ENCODE data around the gene SPAST. TPM values are rescaled to one million over a fixed set of nuclear protein-coding genes. Genes with fewer than 3 reads are reported as not detected.
"Not testable (repeated sequence)": the region's sequence is repeated elsewhere in the genome, so short reads cannot be mapped to it uniquely, and the experiment has no call there.

SPAST gene
- total RNA-seq, 1 donor from 2014 or later = 44.5 TPM

- Mint-ChIP-seq H3K4me1 (ENCODE audit: low read depth, unreplicated experiment) (no peaks in the 10 kb centered on the region), H3K9me3 (ENCODE audit: unreplicated experiment) (no peaks in the 10 kb centered on the region), H3K27me3 (ENCODE audit: unreplicated experiment) (peaks cover 2% of the 10 kb centered on the region), H3K36me3 (ENCODE audit: unreplicated experiment) (no peaks in the 10 kb centered on the region), H3K4me3 (ENCODE audit: unreplicated experiment) (no peak overlapping the region), H3K27ac (ENCODE audit: unreplicated experiment) (no peak overlapping the region)
- no peak for TF ChIP-seq CTCF (IDR thresholded peaks at IDR 0.05; ENCODE audit: partially characterized antibody, unreplicated experiment)
- no peak for DNase-seq
Observed at GRCh38 chr2:32128636-32129035, 65.3 kb downstream of the SPAST start.

GRCh38 chr2:32129086-32129485, 65.7 kb downstream of the SPAST start:
- Mint-ChIP-seq H3K4me3 (ENCODE audit: unreplicated experiment) (no peak overlapping the region), H3K4me1 (ENCODE audit: low read depth, unreplicated experiment) (no peaks in the 10 kb centered on the region), H3K36me3 (ENCODE audit: unreplicated experiment) (no peaks in the 10 kb centered on the region), H3K27ac (ENCODE audit: unreplicated experiment) (no peak overlapping the region), H3K27me3 (ENCODE audit: unreplicated experiment) (peaks cover 2% of the 10 kb centered on the region), H3K9me3 (ENCODE audit: unreplicated experiment) (no peaks in the 10 kb centered on the region)
- DNase-seq = no peak
- TF ChIP-seq CTCF (IDR thresholded peaks at IDR 0.05; ENCODE audit: partially characterized antibody, unreplicated experiment) = no peak

- H3K36me3 Mint-ChIP-seq (ENCODE audit: unreplicated experiment) = no peaks in the 10 kb centered on the region
Observed at GRCh38 chr2:32135409-32135808, 72.1 kb downstream of the SPAST start.

GRCh38 chr2:32136097-32136496, 72.7 kb downstream of the SPAST start:
- Mint-ChIP-seq H3K27me3 (ENCODE audit: unreplicated experiment) (peaks cover 2% of the 10 kb centered on the region), H3K27ac (ENCODE audit: unreplicated experiment) (no peak overlapping the region), H3K9me3 (ENCODE audit: unreplicated experiment) (no peaks in the 10 kb centered on the region), H3K4me3 (ENCODE audit: unreplicated experiment) (no peak overlapping the region), H3K4me1 (ENCODE audit: low read depth, unreplicated experiment) (no peaks in the 10 kb centered on the region), H3K36me3 (ENCODE audit: unreplicated experiment) (no peaks in the 10 kb centered on the region)
- TF ChIP-seq CTCF (IDR thresholded peaks at IDR 0.05; ENCODE audit: partially characterized antibody, unreplicated experiment) = no peak
- DNase-seq = no peak

More at GRCh38 chr2:32135409-32135808, 72.1 kb downstream of the SPAST start:
- Mint-ChIP-seq H3K4me3 (ENCODE audit: unreplicated experiment) (no peak overlapping the region), H3K9me3 (ENCODE audit: unreplicated experiment) (no peaks in the 10 kb centered on the region), H3K27ac (ENCODE audit: unreplicated experiment) (no peak overlapping the region), H3K4me1 (ENCODE audit: low read depth, unreplicated experiment) (no peaks in the 10 kb centered on the region), H3K27me3 (ENCODE audit: unreplicated experiment) (peaks cover 2% of the 10 kb centered on the region)
- DNase-seq = no peak
- peak; percentile 21 for TF ChIP-seq CTCF (IDR thresholded peaks at IDR 0.05; ENCODE audit: partially characterized antibody, unreplicated experiment)

GRCh38 chr2:32151544-32151943, 88.2 kb downstream of the SPAST start:
- not testable (repeated sequence) for H3K9me3 Mint-ChIP-seq (ENCODE audit: unreplicated experiment); DNase-seq; H3K4me1 Mint-ChIP-seq (ENCODE audit: low read depth, unreplicated experiment); H3K27me3 Mint-ChIP-seq (ENCODE audit: unreplicated experiment); H3K4me3 Mint-ChIP-seq (ENCODE audit: unreplicated experiment); H3K36me3 Mint-ChIP-seq (ENCODE audit: unreplicated experiment); H3K27ac Mint-ChIP-seq (ENCODE audit: unreplicated experiment)

GRCh38 chr2:32159678-32160077, 96.3 kb downstream of the SPAST start:
- no peak overlapping the region for H3K4me3 Mint-ChIP-seq (ENCODE audit: unreplicated experiment)
- no peak for TF ChIP-seq CTCF (IDR thresholded peaks at IDR 0.05; ENCODE audit: partially characterized antibody, unreplicated experiment)
- H3K4me1 Mint-ChIP-seq (ENCODE audit: low read depth, unreplicated experiment) = no peaks in the 10 kb centered on the region
- DNase-seq = no peak
- no peak overlapping the region for H3K27ac Mint-ChIP-seq (ENCODE audit: unreplicated experiment)
- no peaks in the 10 kb centered on the region for H3K27me3 Mint-ChIP-seq (ENCODE audit: unreplicated experiment)
- H3K9me3 Mint-ChIP-seq (ENCODE audit: unreplicated experiment) = no peaks in the 10 kb centered on the region
- no peaks in the 10 kb centered on the region for H3K36me3 Mint-ChIP-seq (ENCODE audit: unreplicated experiment)

All from glutamatergic neuron (in vitro differentiated cells).